DMS 273 treated with DMSO at 0.1 percent for 48 hours (cell line): ENCODE results near the gene ZGRF1.
"Not testable (repeated sequence)": the region's sequence is repeated elsewhere in the genome, so short reads cannot be mapped to it uniquely, and the experiment has no call there.

Source experiments
- DNase-seq: peaks from one replicate; lab custom pipeline; 2025; lab: John Stamatoyannopoulos, UW

ZGRF1 gene

DNA sequence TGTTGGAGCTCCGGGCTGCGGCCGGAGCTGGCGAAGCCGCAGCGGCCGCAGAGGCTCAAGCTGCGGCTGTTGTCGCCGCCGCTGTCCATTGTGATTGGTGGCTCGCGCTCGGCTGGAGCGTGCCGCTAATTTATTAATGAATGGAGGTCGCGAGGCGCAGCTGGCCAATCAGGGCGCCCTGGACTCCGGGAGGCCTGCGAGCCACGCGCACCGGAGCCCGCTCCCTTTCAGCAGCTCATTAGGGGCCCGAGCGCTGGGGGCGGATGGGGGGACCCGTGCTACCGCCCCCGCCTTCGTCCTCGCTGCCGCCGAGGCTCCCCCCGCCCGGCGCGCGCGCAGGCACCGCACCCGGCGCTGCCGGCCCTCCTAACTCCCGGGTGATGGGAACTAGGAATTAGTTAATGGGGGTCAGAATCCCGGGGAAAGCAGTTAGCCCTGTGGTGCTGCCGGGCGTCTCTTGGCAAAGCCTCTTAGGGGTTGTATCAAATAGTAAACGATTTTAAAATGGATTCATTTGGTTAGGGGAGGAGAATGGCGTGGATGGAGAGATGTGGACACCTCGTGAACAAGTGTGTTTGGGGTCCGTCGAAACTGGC is 120.1 kb downstream of the ZGRF1 start:
- no peak for DNase-seq

DNA sequence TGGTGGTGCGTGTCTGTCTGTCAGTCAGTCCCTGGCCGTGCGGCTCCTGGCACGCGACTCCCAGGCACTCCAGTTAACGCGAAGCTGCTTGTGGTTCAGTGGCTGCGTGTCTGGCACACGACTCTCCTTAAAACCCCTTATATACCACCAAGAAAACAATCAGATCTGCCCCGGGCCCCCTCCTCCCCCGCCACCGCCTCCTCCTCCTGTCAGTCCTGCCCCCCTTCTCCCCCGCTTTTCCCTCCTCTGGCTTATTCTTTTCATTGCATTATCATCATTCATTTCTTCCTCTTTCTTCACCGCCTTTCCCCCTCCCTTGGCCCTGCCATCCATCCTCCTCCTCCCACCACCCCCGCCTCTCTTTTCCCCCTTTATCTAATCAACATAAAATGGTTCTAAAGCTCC is 120.6 kb downstream of the ZGRF1 start, which contains the start of gene NEUROG2:
NEUROG2 (minus strand) TSS at position 115 of the 405 bp plus-strand sequence. CDS start 705 bp downstream, outside the sequence.
- DNase-seq, result no peak

DNA sequence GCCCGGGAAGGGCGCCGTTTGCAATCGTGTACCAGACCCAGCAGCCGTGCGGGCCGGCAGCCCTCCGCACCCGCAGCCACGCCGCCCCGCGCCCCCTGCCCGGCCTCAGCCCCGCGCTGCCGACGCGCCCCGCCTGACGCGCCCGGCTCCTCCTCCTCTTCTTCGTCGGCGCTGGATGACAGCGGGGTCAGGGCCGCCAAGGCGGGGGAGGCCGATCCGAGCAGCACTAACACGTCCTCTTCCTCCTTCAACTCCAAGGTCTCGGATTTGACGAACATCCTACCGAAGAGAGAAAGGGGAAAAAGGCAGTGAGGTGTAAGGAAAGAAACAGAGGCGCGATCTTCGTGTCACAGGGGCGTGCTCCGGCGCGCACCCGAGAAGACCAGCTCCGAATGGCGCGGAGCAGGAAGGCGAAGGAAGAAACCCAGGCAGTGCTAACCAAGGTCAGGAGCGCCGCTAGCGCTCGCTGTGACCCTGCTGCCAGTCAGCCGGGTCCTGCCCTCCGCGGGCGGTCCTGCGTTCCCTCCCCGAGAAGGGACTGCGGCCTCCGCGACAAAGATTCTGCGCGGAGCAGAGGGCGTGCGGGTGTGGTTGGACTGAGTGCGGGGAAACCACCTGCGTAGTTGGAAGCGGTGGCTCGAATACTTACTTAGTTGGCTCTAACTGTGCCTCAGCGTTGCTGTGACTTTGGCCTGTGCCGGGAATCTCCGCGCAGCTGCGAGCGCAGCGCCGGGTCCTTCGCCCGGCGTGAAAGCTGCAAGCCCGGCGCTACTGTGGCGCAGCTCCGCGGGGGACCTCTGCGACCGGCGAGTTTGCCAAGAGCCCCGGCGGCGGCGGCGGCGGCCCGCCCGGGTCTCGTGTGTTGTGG is 121.3 kb downstream of the ZGRF1 start:
- DNase-seq, result no peak

DNA sequence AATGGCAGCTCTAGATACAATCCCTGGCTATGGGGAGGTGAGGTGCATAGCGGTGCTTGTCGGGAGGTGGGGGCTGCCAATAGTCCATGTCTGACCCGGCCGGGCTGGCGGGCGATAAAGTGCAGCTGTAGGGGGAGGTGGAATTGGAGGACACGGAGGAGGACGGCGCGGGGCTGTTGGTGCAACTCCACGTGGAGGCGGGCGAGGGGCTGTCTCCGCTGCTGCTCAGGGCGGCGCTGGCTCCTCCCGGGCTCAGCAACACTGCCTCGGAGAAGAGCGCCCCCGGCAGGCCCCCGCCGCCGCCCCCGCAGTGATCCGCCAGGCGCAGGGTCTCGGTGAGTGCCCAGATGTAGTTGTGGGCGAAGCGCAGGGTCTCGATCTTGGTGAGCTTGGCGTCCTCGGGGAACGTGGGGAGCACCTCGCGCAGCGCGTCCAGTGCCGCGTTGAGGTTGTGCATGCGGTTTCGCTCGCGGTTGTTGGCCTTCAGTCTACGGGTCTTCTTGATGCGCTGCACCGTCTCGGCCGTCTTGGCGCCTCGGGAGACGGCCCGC is 122.0 kb downstream of the ZGRF1 start:
- no peak for DNase-seq

DNA sequence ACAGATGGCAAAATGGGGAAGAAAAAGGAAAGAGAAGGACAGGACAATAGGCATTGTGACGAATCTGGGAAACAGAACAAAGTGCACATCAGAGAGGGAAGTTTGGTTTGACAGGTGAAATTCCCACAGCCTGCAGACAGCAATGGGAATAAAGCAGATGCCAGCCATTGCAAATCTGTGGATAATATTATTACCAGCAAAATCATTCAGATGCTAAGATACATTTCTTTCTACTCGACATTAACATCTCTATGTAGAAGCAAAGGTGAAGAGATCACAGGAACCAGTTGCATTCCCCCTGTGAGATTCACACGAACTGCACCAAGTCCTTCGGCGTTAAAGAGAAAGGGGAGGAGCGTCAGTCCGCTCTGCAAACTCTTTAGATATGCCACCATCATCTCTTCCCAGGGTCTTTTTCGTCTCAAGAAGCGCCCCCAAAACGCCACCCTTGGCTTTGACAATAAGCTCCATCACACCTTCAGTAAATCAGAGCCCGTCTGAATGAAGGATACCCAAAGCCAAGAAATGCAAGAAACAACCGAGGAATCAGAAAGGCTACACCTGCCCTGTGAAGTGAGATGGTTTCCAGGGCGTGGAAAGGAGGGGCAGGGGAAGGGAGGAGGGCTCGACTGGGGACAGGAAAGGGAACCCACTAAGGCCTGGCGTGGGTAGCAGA is 122.6 kb downstream of the ZGRF1 start:
- no peak for DNase-seq

DNA sequence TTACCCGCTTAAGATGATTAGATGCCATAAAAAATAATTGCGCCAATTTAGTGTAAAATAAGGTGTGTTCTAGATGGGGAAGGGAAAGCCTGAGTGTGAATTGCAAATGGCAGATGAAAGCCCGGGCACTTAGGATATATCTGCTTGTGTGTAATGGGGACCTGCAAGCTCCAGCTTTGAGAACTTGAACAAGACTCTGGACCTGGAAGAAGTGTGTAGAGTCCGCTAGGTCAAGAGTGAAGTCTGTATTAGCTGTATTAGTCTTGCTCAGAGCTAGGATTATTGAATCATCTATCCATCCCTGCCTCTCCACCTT is 124.9 kb downstream of the ZGRF1 start:
- DNase-seq, result no peak

DNA sequence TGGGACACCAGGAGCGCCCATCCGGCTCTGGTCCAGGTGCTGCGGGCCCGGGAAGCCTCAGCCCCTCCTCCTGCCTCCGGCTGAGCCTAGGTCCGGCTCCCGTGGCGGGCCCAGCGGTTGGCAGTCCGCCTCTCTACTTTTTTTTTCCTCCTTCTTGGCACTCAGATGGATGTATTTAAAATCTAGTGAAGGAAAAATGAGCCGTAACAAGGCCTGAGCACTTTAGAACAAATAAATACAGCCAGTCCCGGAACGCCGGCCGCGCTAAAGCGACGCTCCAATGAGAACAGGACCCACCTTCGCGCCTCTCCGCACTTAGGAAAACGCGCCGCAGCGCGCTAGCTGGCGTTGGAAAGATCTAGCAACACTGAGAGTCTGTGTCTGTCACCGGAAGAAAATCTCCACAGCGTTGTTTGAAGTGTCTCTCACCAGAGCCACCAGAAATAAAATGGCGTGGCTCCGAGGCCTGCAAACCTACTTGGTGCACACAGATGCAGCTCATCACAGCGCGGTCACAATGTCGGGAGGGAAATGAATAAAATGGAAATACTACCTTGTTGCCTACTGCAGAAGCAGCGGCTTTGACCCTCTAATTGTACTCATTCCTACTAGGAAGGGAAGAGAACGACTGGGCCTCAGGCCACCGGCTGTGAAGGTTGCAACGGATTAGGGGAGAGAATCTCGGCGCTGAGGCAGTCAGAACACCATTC is 125.5 kb downstream of the ZGRF1 start:
- DNase-seq, result no peak

DNA sequence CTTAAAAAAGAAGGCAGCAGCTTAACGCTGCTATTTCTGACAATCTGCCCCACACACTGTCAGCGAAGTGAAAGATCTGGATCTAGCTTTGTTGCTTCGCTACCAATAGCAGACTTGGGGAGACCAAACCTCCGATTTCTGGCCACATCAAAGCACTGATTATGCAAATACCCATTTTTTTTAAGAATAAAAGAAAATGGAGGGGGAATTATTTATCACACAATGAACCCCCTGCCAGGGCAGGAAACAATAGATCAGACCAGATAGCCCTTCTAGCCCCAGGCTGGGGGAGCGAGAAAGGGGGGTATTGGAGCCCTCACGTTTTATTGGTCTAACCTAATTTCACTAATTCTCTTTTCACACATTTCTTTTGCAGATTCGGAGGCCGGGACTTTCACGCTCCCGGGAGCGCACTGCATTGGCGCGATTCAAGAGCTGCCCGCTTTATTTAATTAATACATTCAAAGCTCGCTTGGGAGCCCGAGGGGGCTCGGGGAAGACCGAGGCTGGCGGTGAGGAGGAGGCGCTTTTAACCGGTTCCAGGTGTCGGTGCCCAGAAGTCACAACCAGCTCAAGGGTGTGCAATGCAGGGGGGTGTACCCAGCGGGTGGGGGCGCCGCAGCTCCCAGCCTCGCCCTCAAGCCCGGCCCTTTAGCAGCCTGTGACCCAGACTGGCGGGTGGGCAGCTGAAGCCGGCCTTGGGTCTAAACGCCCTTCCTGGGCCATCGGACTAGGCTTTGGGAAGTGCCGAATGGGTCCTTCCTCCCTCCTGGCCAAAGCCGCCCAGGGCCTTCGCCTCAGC is 126.2 kb downstream of the ZGRF1 start:
- DNase-seq, result no peak

DNA sequence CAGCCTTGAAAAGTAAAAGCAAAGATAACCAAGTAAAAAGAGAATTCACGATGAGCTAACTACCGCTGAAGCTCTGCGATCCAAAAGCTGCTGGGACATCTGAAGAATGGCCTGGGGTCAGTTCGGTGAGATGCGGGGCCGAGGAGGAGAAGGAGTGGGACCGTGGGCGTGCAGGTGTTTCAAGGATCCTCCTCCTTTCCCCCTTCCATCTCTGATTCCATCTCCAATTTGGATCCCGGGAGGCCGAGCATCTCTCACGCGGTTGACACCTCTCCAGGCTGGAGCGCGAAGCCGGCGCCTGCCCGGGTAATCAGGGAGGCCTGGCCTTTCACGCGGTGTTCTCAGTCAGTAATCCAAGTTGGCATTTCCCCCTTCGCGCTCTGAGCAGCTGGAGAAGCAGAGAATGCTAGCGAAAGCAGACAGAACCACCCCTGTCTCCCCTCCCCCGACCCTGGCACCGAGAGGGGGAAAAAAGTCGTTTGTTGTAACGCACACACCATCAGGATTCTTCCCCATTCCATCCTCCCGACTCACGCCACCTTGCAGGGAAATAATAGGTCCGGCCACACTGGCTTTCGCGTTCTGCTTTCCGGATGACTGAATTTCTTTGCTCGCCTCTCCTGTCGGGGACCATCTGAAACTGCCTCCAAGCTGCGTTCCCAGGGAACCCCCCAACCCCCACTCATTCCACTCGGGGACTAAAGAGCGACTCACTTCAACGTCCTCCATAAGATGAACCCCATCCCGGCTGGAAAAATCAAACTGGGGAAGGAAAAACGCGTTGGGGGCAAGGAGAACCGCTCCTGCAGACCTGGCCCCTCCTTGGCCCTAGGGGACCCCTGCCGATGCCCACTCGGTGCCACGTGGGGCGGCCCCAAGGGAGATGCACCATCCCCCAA is 127.2 kb downstream of the ZGRF1 start:
- DNase-seq, result no peak

DNA sequence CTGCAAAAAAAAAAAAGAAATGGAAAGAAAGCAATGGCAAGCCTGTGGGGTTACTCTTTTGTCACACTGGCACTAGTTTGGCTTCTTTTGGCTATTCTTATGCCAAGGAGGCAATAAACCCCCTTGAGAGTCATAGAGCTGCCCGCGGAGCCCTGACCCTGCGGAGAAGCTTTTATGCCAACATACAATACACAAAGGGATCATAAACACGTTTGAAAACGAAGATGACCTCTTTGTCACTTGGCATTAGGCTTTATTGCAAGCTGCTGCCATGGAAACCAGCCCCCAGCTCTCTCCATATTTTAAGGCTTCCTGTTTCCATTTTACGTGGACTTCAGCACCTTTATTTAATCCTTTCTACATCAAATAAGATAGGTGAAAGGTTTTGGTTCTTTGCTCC is 128.4 kb downstream of the ZGRF1 start:
- no peak for DNase-seq

DNA sequence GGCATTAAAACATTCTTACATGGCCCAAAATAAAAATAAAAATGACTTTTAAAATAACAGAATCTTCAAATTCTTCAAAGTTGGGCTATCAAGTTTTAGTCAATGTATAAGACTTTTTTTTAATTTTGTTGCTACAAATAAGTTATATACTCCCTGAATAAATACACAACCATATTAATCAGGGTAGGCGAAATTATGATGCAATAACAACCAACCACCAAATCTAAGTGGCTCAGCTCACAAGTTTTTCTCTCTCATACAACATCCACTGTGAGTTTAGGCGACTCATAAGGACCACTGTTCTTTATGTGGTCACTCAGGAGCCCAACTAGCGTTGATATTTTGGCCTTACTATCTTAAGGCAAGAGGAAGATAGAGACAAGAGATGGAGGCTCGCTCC is 131.9 kb downstream of the ZGRF1 start:
- DNase-seq, result no peak

DNA sequence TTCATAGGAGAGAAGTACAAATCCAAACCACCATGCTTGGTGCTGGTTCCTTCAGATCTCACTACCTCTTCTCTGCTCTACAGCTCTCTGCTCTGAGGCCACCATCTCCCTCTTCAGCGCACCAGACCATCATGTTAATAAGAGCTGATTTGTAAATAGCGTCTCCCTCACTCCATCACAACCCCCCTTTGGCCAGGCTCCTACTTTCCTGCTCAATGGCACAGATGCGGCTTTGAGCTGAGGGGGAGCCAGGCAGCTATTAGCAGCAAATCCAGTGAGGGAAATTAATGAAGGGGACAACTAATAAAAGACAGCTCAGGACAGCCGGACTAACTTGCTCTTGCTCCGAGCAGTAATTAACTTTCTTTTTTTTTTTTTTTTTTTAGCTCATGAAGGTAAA is 133.8 kb downstream of the ZGRF1 start:
- DNase-seq, result no peak

DNA sequence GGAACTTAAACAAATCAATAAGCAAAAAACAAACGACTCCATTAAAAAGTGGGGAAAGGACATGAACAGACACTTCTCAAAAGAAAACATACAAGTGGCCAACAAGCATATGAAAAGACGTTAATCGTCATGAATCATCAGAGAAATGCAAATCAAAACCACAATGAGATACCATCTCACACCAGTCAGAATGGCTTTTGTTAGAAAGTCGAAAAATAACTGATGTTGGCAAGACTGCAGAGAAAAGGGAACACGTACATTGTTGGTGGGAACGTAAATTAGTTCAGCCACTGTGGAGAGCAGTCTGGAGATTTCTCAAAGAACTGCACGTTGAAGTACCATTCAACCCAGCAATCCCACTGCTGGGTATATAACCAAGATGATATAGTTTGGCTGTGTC is 144.4 kb downstream of the ZGRF1 start:
- no peak for DNase-seq

DNA sequence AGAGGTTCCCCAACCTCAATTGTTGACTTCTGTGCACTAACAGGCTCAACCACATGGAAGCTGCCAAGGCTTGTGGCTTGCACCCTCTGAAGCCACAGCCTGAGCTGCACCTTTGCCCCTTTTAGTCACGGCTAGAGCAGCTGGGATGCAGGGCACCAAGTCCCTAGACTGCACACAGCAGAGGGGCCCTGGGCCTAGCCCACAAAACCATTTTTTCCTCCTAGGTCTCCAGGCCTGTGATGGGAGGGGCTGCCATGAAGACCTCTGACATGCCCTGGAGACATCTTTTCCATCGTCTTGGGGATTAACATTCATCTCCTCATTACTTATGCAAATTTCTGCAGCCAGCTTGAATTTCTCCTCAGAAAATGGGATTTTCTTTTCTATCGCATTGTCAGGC is 145.9 kb downstream of the ZGRF1 start:
- DNase-seq, result not testable (repeated sequence)
